ENCODE measurements around the gene GPR135. TPM values are rescaled to one million over a fixed set of nuclear protein-coding genes. Genes with fewer than 3 reads are reported as not detected.

The GPR135 gene
- total and polyA plus RNA-seq, 10 of the 15 experiments (the other 5 are each of a cell fraction or from before 2014, with no cell fraction given) = 0.11 to 1.1 (median 0.86) TPM

DNA sequence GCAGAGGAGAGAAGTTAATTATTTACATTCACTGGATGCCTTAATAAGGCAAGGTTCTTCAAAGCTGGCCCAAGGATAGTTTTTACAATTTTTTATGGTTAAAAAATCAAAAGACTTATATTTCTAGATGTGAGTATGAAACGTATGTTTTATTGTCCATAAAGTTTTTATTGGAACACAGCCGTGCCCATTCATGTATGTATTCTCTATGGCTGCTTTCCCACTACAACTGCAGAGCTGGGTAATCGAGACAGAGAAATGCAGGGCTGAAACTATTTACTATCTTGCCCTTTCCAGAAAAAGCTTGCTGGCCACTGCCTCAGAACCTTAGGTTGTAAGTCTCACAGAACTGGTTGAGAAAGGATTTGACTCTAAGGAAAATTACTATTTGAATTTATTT lies 35.6 kb upstream of the GPR135 start (continued):
- TF ChIP-seq IRF4 (IDR thresholded peaks at IDR 0.05; ENCODE audit: low read depth, low read length) (no peak), PAX5 (IDR thresholded peaks at IDR 0.05; ENCODE audit: borderline replicate concordance, low read depth, low read length) (no peak), SREBF2 (IDR thresholded peaks at IDR 0.05; ENCODE audit: low read length) (no peak)

DNA sequence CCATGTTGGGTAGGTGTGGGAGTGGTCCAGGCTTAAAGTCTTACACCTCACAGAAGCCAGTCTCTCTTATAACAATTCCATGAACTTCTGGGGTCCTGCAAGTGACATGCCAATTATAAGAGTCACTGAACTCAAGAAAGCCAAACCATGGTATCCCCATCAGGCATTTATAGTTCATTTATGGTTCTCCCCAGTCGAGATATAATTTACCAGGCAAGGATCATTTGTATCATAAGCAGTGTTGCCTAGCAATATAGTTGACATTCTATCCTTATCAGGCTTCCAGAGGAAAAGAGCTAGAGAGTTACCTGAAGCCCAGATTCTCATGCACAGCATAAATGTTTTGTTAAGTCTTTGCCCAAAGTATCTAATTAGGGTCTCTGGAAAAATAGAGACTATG lies 27.2 kb upstream of the GPR135 start:
- DNase-seq (ENCODE audit: low read depth, low spot score) (no peak), ATAC-seq (no peak), FAIRE-seq (no peak)
- no peaks in the 10 kb centered on the region for H3K4me1 ChIP-seq (ENCODE audit: control insufficient read depth, insufficient read depth, low read length)
- no peaks in the 10 kb centered on the region for H3K79me2 ChIP-seq (ENCODE audit: control insufficient read depth, insufficient read depth, low read length)
- ChIA-PET POLR2A (no interaction called here), CTCF (no interaction called here), SMC1A (ENCODE audit: uncharacterized antibody, unreplicated experiment) (interaction anchor here (1.0 kb wide), 1 partner anchor 9 kb away, joined by 3 read pairs; the partner anchor contains the start of genes JKAMP and L3HYPDH), RAD21 (ENCODE audit: unreplicated experiment) (no interaction called here)
- BruUV-seq (replicated peaks) = no TSS peak
- H3K27me3 ChIP-seq (replicated peaks in 1 of 2; ENCODE audit: control insufficient read depth in 2 of 2, insufficient read depth in 2 of 2, low read length in 1 of 2) = no peaks in the 10 kb centered on the region
- H4K20me1 ChIP-seq (ENCODE audit: control insufficient read depth, insufficient read depth) = no peaks in the 10 kb centered on the region
- in situ Hi-C loops (cut with MboI) = loop anchor here (25.0 kb wide), 1 partner anchor 670 kb away; the partner anchor contains the start of gene DHRS7
- intact Hi-C loops (cut with micrococcal nuclease; ENCODE audit: unreplicated experiment) = no loop called here
- WGBS (ENCODE audit: insufficient coverage, insufficient replicate concordance, low lambda C conversion rate, missing lambda C conversion rate) = 89% methylated on average over 1 of the region's 1 CpG
- peaks cover 0 to 30% of the 10 kb centered on the region in 2 experiments; a peak in 2 of 4 replicates for H3K36me3 ChIP-seq (ENCODE audit: control insufficient read depth in 2 of 2, insufficient read depth in 2 of 2, low read length in 1 of 2)
- H2AFZ ChIP-seq (ENCODE audit: control insufficient read depth, low read depth, low read length) = no peak overlapping the region
- H3K4me2 ChIP-seq (ENCODE audit: control insufficient read depth, insufficient read depth) = no peak overlapping the region
- no peak overlapping the region for H3K9ac ChIP-seq (ENCODE audit: control insufficient read depth, insufficient read depth, low read length)
- H3K27ac ChIP-seq (ENCODE audit: control insufficient read depth, insufficient read depth) = no peak overlapping the region
- H3K4me3 ChIP-seq = no peak overlapping the region
- H3K9me3 ChIP-seq (replicated peaks; ENCODE audit: control insufficient read depth, insufficient read depth, low read length) = no peaks in the 10 kb centered on the region; the same call in 2 of the 3 replicates
- TF ChIP-seq IKZF1 (conservative IDR thresholded peaks at IDR 0.05) = no peak
- TF ChIP-seq KLF5 (IDR thresholded peaks at IDR 0.05; ENCODE audit: partially characterized antibody) = no peak
- TF ChIP-seq CEBPB (IDR thresholded peaks at IDR 0.05; ENCODE audit: borderline replicate concordance in 1 of 2, low read depth in 2 of 2, low read length in 2 of 2) = no peak
- TF ChIP-seq EZH2 (IDR thresholded peaks at IDR 0.05; ENCODE audit: borderline replicate concordance, control insufficient read depth, low read depth, low read length) = no peak
- TF ChIP-seq SUPT20H (IDR thresholded peaks at IDR 0.05; ENCODE audit: borderline replicate concordance, control insufficient read depth, low read depth, low read length) = no peak
- TF ChIP-seq, protein P1, sequence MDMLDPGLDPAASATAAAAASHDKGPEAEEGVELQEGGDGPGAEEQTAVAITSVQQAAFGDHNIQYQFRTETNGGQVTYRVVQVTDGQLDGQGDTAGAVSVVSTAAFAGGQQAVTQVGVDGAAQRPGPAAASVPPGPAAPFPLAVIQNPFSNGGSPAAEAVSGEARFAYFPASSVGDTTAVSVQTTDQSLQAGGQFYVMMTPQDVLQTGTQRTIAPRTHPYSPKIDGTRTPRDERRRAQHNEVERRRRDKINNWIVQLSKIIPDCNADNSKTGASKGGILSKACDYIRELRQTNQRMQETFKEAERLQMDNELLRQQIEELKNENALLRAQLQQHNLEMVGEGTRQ (IDR thresholded peaks at IDR 0.05; ENCODE audit: borderline replicate concordance, low read depth, low read length) = no peak
- TF ChIP-seq, protein P2, sequence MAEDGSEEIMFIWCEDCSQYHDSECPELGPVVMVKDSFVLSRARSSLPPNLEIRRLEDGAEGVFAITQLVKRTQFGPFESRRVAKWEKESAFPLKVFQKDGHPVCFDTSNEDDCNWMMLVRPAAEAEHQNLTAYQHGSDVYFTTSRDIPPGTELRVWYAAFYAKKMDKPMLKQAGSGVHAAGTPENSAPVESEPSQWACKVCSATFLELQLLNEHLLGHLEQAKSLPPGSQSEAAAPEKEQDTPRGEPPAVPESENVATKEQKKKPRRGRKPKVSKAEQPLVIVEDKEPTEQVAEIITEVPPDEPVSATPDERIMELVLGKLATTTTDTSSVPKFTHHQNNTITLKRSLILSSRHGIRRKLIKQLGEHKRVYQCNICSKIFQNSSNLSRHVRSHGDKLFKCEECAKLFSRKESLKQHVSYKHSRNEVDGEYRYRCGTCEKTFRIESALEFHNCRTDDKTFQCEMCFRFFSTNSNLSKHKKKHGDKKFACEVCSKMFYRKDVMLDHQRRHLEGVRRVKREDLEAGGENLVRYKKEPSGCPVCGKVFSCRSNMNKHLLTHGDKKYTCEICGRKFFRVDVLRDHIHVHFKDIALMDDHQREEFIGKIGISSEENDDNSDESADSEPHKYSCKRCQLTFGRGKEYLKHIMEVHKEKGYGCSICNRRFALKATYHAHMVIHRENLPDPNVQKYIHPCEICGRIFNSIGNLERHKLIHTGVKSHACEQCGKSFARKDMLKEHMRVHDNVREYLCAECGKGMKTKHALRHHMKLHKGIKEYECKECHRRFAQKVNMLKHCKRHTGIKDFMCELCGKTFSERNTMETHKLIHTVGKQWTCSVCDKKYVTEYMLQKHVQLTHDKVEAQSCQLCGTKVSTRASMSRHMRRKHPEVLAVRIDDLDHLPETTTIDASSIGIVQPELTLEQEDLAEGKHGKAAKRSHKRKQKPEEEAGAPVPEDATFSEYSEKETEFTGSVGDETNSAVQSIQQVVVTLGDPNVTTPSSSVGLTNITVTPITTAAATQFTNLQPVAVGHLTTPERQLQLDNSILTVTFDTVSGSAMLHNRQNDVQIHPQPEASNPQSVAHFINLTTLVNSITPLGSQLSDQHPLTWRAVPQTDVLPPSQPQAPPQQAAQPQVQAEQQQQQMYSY (CRISPR knock-in tag; IDR thresholded peaks at IDR 0.05) = no peak
- TF ChIP-seq, protein P3, sequence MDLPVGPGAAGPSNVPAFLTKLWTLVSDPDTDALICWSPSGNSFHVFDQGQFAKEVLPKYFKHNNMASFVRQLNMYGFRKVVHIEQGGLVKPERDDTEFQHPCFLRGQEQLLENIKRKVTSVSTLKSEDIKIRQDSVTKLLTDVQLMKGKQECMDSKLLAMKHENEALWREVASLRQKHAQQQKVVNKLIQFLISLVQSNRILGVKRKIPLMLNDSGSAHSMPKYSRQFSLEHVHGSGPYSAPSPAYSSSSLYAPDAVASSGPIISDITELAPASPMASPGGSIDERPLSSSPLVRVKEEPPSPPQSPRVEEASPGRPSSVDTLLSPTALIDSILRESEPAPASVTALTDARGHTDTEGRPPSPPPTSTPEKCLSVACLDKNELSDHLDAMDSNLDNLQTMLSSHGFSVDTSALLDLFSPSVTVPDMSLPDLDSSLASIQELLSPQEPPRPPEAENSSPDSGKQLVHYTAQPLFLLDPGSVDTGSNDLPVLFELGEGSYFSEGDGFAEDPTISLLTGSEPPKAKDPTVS (IDR thresholded peaks at IDR 0.05; ENCODE audit: low read depth, low read length) = no peak
- TF ChIP-seq, protein P4, sequence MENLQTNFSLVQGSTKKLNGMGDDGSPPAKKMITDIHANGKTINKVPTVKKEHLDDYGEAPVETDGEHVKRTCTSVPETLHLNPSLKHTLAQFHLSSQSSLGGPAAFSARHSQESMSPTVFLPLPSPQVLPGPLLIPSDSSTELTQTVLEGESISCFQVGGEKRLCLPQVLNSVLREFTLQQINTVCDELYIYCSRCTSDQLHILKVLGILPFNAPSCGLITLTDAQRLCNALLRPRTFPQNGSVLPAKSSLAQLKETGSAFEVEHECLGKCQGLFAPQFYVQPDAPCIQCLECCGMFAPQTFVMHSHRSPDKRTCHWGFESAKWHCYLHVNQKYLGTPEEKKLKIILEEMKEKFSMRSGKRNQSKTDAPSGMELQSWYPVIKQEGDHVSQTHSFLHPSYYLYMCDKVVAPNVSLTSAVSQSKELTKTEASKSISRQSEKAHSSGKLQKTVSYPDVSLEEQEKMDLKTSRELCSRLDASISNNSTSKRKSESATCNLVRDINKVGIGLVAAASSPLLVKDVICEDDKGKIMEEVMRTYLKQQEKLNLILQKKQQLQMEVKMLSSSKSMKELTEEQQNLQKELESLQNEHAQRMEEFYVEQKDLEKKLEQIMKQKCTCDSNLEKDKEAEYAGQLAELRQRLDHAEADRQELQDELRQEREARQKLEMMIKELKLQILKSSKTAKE (IDR thresholded peaks at IDR 0.05; ENCODE audit: low read depth, poor library complexity, severe bottlenecking) = no peak
- TF ChIP-seq SREBF1 (IDR thresholded peaks at IDR 0.05; ENCODE audit: low read length) = no peak
- TF ChIP-seq CHD2 (IDR thresholded peaks at IDR 0.05; ENCODE audit: borderline replicate concordance, low read depth, low read length) = no peak
- no peak for TF ChIP-seq MTA2 (IDR thresholded peaks at IDR 0.05; ENCODE audit: low read depth)

All from GM12878 (cell line).